ENCODE measurements around the gene ATRNL1. TPM values are rescaled to one million over a fixed set of nuclear protein-coding genes. Genes with fewer than 3 reads are reported as not detected.

ATRNL1 gene
- not detected in 2 replicates for total RNA-seq (2014; rRNA removed; shearing (Covaris generic))
- polyA plus RNA-seq (2016; fragmentation: Nextera tagmentation; extraction: Ambion mirVana) = not detected in 2 replicates

- Histone ChIP-seq H3K9me2 (ENCODE audit: insufficient read depth) (no peaks in the 10 kb centered on the region), H3K79me2 (ENCODE audit: insufficient read depth) (no peaks in the 10 kb centered on the region), H3F3A (ENCODE audit: insufficient read depth) (no peaks in the 10 kb centered on the region), H3K27ac (no peak within 1 kb of the TSS), H4K20me1 (ENCODE audit: insufficient read depth) (no peaks in the 10 kb centered on the region), H3K4me1 (ENCODE audit: insufficient read depth) (no peaks in the 10 kb centered on the region), H3K9ac (no peak within 1 kb of the TSS), H3K9me3 (ENCODE audit: low read depth) (no peaks in the 10 kb centered on the region), H3K27me3 (replicated peaks; ENCODE audit: insufficient read depth) (peaks cover 64% of the 10 kb centered on the region), H2AFZ (peak within 1 kb of the TSS; percentile 71), H3K36me3 (ENCODE audit: low read depth) (no peaks in the 10 kb centered on the region), H3K4me3 (peak within 1 kb of the TSS; percentile 66), H3K4me2 (ENCODE audit: unreplicated experiment) (peak within 1 kb of the TSS; percentile 67)
- DNase-seq = peak; percentile 49
- in situ Hi-C loops (cut with MboI) = no loop called here
- TF ChIP-seq EZH2phosphoT487 (IDR thresholded peaks at IDR 0.05; ENCODE audit: insufficient read depth, low read depth) (no peak), EZH2 (IDR thresholded peaks at IDR 0.05; ENCODE audit: insufficient read depth, poor library complexity, severe bottlenecking) (no peak)
- 0 to 3% methylated on average over 21 to 37 of the region's 70 CpGs for WGBS, 2 experiments (ENCODE audit: low coverage in 1 of 2, low lambda C conversion rate in 2 of 2, missing lambda C conversion rate in 2 of 2)
These were observed at the start of gene ATRNL1 for GRCh38 chr10:115093286-115093775. TSS of gene ATRNL1 (plus strand) at chr10:115093365. CDS start at chr10:115093751, 386 bp downstream.

DNA sequence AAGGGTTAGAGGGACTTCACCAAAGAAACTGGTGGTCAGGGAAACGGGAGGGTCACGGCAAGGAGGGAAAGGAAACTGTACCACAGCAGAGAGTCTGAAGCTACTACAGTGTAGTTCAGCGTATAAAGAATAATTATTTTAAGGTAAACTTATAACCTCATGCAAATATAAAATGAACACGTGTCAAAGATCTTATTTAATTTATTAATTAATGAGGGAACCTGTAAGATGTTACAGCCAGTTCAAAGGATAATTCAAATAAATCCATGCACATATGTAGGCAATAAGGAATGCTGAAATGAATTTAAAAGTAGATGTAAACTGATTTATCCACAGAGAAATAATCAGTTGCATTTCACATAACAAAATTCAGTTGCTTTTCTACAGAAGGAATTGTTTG lies 49.4 kb upstream of the ATRNL1 start:
- Histone ChIP-seq H3K9me3 (ENCODE audit: low read depth) (no peaks in the 10 kb centered on the region), H3K36me3 (ENCODE audit: low read depth) (no peaks in the 10 kb centered on the region), H3K4me1 (ENCODE audit: insufficient read depth) (no peaks in the 10 kb centered on the region), H3K27ac (no peak overlapping the region), H2AFZ (no peak overlapping the region), H3K4me3 (no peak overlapping the region), H3K27me3 (replicated peaks; ENCODE audit: insufficient read depth) (no peaks in the 10 kb centered on the region), H3K79me2 (ENCODE audit: insufficient read depth) (no peaks in the 10 kb centered on the region), H3K9ac (no peak overlapping the region), H3K9me2 (ENCODE audit: insufficient read depth) (no peaks in the 10 kb centered on the region), H3K4me2 (ENCODE audit: unreplicated experiment) (no peak overlapping the region), H3F3A (ENCODE audit: insufficient read depth) (no peaks in the 10 kb centered on the region), H4K20me1 (ENCODE audit: insufficient read depth) (no peaks in the 10 kb centered on the region)
- DNase-seq = no peak
- in situ Hi-C loops (cut with MboI) = no loop called here
- TF ChIP-seq EZH2phosphoT487 (IDR thresholded peaks at IDR 0.05; ENCODE audit: insufficient read depth, low read depth) (no peak), EZH2 (IDR thresholded peaks at IDR 0.05; ENCODE audit: insufficient read depth, poor library complexity, severe bottlenecking) (no peak)
- 43 to 48% methylated on average over 4 of the region's 4 CpGs for WGBS, 2 experiments (ENCODE audit: low coverage in 1 of 2, low lambda C conversion rate in 2 of 2, missing lambda C conversion rate in 2 of 2)

GRCh38 chr10:115044891-115045290 lies 48.3 kb upstream of the ATRNL1 start:
- no peak overlapping the region for H3K4me2 ChIP-seq (ENCODE audit: unreplicated experiment)
- no peaks in the 10 kb centered on the region for H3K9me3 ChIP-seq (ENCODE audit: low read depth)
- in situ Hi-C loops (cut with MboI) = no loop called here
- H3K27me3 ChIP-seq (replicated peaks; ENCODE audit: insufficient read depth) = no peaks in the 10 kb centered on the region
- no peak overlapping the region for H3K4me3 ChIP-seq
- H3K9me2 ChIP-seq (ENCODE audit: insufficient read depth) = no peaks in the 10 kb centered on the region
- 34 to 50% methylated on average over 1 of the region's 1 CpG for WGBS, 2 experiments (ENCODE audit: low coverage in 1 of 2, low lambda C conversion rate in 2 of 2, missing lambda C conversion rate in 2 of 2)
- no peak overlapping the region for H2AFZ ChIP-seq
- H3K9ac ChIP-seq = no peak overlapping the region
- no peaks in the 10 kb centered on the region for H3F3A ChIP-seq (ENCODE audit: insufficient read depth)
- H3K4me1 ChIP-seq (ENCODE audit: insufficient read depth) = no peaks in the 10 kb centered on the region
- no peaks in the 10 kb centered on the region for H4K20me1 ChIP-seq (ENCODE audit: insufficient read depth)
- no peak for DNase-seq
- TF ChIP-seq EZH2phosphoT487 (IDR thresholded peaks at IDR 0.05; ENCODE audit: insufficient read depth, low read depth) (no peak), EZH2 (IDR thresholded peaks at IDR 0.05; ENCODE audit: insufficient read depth, poor library complexity, severe bottlenecking) (no peak)
- no peaks in the 10 kb centered on the region for H3K79me2 ChIP-seq (ENCODE audit: insufficient read depth)
- H3K27ac ChIP-seq = no peak overlapping the region
- H3K36me3 ChIP-seq (ENCODE audit: low read depth) = no peaks in the 10 kb centered on the region

DNA sequence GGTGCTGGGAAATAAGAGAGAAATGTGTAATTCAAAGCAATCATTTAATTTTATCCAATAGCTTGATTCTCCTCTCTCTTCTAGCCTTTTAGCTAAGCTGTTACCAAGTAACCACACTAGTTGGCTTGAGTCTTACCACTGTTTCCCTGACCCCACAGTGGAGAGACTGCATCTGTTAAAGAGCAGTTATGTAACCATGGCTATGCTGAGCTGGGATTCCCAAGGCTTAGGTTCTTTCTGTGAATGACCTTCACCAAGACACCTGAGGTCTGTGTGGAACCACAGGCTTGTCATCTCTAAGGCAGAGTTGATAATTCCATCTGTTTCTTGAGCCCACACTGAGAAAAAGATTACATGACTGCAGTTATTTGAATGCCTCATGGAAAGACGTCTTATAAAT lies 47.7 kb upstream of the ATRNL1 start:
- Histone ChIP-seq H3K36me3 (ENCODE audit: low read depth) (no peaks in the 10 kb centered on the region), H3K9me3 (ENCODE audit: low read depth) (no peaks in the 10 kb centered on the region), H3K27ac (no peak overlapping the region), H2AFZ (no peak overlapping the region), H3K9ac (no peak overlapping the region), H4K20me1 (ENCODE audit: insufficient read depth) (no peaks in the 10 kb centered on the region), H3F3A (ENCODE audit: insufficient read depth) (no peaks in the 10 kb centered on the region), H3K4me2 (ENCODE audit: unreplicated experiment) (no peak overlapping the region), H3K4me1 (ENCODE audit: insufficient read depth) (no peaks in the 10 kb centered on the region), H3K79me2 (ENCODE audit: insufficient read depth) (no peaks in the 10 kb centered on the region), H3K9me2 (ENCODE audit: insufficient read depth) (no peaks in the 10 kb centered on the region), H3K4me3 (no peak overlapping the region), H3K27me3 (replicated peaks; ENCODE audit: insufficient read depth) (no peaks in the 10 kb centered on the region)
- in situ Hi-C loops (cut with MboI) = no loop called here
- TF ChIP-seq EZH2phosphoT487 (IDR thresholded peaks at IDR 0.05; ENCODE audit: insufficient read depth, low read depth) = no peak
- no peak for TF ChIP-seq EZH2 (IDR thresholded peaks at IDR 0.05; ENCODE audit: insufficient read depth, poor library complexity, severe bottlenecking)
- DNase-seq = no peak
- WGBS, 2 experiments (ENCODE audit: low coverage in 1 of 2, low lambda C conversion rate in 2 of 2, missing lambda C conversion rate in 2 of 2) = 6 to 12% methylated on average over 1 of the region's 1 CpG
